ENCODE results near the gene PSME1.

Gene PSME1

DNA sequence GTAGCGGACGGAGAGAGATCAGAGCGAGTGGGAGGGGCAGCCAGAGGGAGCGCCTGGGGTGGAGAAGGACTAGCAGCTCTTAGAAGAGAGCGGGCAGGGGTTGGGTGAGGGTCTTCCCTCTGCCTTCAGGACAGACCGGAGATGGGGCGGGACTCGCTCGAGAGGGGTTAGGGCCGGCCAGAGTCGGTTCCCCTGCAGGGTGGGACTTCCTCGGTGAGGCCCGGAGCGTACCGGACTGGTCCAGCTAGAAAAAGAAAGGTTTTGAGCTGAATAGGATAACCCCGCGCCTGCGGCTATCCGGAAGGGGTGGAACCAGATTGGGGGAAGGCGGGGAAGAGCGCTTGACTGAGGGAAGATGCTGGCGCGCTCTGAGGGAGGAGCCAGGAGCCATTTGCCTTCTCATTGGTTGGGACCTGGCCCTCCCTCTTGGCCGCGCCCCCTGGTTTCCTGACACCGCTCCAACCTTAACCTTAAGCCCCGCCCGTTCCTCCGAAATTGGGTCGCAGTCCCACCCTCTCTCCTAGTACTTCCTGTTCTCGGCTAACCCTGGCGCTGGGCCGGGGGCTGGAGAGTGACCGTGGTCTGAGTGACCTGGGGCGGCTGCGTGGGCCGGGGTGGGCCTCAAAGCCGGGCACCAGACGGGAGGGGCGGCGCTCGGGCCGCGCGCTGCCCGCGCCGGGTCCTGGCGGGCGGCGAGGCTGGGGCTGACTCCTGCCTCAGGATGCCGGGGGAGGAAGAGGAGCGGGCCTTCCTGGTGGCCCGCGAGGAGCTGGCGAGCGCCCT lies 11.2 kb downstream of the PSME1 start, which contains the start of gene RNF31:
TSS of gene RNF31 (plus strand) at position 521 of the 783 bp plus-strand sequence. CDS start at position 722, 201 bp downstream.
- peak; percentile 97 for DNase-seq (ENCODE audit: low read depth)

DNA sequence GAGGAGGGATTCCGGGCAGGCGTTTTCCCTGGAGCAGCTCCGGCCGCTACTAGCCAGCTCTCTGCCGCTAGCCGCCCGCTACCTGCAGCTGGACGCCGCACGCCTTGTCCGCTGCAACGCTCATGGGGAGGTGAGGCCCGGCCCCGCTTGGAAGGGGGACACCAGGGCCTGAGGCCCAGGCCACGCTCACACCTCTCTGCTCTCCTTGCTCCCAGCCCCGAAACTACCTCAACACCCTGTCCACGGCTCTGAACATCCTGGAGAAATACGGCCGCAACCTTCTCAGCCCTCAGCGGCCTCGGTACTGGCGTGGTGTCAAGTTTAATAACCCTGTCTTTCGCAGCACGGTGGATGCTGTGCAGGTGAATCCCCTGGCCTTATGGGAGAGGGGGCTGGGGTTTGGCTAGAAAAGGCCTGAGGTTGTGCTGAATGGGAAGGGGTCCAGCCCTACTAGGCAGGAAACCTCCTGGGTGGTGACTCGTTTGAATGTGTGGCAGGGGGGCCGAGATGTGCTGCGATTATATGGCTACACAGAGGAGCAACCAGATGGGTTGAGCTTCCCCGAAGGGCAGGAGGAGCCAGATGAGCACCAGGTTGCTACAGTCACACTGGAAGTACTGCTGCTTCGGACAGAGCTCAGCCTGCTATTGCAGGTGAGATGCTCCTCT lies 11.9 kb downstream of the PSME1 start:
- no peak for DNase-seq (ENCODE audit: low read depth)

DNA sequence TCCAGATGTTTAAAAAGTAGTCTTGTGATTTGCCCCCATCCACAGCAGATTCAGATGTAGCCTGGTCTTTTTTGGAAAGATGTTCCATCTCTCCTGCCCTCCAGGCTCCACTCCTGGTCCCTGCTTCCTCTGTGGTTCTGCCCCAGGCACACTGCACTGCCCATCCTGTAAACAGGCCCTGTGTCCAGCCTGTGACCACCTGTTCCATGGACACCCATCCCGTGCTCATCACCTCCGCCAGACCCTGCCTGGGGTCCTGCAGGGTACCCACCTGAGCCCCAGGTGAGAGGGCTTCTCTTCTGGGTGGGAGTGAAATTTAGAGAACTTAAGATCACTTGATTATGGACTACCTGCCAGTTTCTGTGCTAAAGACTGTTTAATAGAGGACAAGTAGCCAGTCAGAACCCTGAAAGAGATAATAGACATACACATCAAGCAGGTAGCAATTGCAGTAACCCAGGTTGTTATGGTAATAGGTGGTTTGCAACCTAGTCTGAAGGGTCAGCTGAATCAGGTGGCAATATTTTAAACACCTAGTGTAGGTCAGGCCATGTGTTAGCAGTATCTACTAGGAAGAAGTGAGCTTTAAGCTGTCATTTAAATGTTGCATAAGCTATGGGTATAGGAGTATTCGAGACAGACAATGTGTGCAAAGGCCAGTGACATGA lies 13.4 kb downstream of the PSME1 start:
- DNase-seq (ENCODE audit: low read depth): no peak

DNA sequence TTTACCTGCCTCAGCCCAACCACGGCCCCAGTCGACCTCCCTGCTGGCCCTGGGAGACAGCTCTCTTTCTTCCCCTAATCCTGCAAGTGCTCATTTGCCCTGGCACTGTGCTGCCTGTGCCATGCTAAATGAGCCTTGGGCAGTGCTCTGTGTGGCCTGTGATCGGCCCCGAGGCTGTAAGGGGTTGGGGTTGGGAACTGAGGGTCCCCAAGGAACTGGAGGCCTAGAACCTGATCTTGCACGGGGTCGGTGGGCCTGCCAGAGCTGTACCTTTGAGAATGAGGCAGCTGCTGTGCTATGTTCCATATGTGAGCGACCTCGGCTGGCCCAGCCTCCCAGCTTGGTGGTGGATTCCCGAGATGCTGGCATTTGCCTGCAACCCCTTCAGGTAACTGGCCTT lies 14.1 kb downstream of the PSME1 start:
- DNase-seq (ENCODE audit: low read depth): no peak

DNA sequence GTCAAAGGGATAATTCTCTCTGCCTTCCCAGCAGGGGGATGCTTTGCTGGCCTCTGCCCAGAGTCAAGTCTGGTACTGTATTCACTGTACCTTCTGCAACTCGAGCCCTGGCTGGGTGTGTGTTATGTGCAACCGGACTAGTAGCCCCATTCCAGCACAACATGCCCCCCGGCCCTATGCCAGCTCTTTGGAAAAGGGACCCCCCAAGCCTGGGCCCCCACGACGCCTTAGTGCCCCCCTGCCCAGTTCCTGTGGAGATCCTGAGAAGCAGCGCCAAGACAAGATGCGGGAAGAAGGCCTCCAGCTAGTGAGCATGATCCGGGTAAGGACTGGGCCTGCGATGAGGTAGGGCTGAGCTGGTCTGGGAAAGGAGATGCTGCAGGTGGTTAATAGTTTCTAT lies 14.6 kb downstream of the PSME1 start:
- DNase-seq (ENCODE audit: low read depth): no peak

DNA sequence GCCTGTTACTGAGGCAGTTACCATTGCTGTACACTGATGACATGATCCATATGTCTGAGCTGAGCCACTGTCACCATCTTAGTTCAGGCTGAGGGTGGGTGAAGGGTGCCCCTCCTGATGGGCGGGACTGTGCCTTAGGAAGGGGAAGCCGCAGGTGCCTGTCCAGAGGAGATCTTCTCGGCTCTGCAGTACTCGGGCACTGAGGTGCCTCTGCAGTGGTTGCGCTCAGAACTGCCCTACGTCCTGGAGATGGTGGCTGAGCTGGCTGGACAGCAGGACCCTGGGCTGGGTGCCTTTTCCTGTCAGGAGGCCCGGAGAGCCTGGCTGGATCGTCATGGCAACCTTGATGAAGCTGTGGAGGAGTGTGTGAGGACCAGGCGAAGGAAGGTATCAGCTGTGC lies 15.0 kb downstream of the PSME1 start:
- no peak for DNase-seq (ENCODE audit: low read depth)

DNA sequence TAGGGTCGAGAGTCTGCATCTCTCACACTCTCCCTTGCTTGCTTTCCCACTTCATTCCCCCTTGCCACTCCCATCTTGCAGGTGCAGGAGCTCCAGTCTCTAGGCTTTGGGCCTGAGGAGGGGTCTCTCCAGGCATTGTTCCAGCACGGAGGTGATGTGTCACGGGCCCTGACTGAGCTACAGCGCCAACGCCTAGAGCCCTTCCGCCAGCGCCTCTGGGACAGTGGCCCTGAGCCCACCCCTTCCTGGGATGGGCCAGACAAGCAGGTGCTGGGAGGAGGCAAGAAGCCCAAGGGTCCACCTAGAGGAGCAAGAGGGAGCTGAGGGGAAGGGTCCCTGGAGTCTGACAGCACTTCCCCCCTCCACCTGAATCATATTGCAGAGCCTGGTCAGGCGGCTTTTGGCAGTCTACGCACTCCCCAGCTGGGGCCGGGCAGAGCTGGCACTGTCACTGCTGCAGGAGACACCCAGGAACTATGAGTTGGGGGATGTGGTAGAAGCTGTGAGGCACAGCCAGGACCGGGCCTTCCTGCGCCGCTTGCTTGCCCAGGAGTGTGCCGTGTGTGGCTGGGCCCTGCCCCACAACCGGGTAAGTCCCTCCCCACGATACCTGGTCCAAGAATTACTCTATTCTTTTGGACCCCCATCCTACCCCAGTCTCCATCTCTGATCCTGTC lies 15.5 kb downstream of the PSME1 start:
- DNase-seq (ENCODE audit: low read depth): no peak

DNA sequence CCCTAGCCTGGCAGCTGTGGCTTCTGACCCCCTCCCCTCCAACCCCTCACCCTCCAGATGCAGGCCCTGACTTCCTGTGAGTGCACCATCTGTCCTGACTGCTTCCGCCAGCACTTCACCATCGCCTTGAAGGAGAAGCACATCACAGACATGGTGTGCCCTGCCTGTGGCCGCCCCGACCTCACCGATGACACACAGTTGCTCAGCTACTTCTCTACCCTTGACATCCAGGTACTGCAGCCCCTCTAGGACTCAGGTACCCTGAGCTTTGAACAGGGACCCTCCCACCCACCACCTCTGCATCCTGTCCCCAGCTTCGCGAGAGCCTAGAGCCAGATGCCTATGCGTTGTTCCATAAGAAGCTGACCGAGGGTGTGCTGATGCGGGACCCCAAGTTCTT lies 19.1 kb downstream of the PSME1 start:
- no peak for DNase-seq (ENCODE audit: low read depth)

DNA sequence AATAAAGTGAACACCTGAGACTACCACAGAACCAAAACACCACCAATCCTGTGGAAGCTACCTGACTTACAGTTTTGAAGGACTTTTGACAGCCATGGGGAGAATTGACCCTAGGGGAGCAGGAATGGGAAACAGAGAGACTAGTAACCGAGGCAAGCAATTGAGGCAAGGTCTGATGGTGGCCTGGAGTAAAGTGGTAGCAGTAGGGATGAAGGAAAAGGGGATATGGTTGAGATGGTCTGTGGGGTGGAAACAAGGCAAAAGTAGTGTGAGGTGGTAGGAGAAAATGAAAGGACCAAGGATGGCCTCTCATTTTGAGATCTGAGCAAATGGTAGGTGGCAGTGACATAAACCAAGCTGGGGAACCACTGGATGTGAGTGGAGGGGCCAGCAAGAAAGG lies 20.8 kb downstream of the PSME1 start:
- no peak for DNase-seq (ENCODE audit: low read depth)

DNA sequence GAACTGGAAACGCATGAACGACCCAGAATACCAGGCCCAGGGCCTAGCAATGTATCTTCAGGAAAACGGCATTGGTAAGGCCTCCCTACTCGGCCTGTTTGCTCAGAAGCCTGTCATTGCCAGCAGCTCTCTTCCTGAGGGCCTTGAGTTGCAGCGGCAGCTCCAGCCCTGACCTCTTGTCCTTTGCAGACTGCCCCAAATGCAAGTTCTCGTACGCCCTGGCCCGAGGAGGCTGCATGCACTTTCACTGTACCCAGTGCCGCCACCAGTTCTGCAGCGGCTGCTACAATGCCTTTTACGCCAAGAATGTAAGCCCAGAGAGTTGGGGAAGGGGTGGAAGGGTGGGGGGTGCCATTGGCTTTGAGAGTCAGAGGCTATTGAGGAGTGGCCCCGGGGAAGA lies 21.3 kb downstream of the PSME1 start:
- no peak for DNase-seq (ENCODE audit: low read depth)

DNA sequence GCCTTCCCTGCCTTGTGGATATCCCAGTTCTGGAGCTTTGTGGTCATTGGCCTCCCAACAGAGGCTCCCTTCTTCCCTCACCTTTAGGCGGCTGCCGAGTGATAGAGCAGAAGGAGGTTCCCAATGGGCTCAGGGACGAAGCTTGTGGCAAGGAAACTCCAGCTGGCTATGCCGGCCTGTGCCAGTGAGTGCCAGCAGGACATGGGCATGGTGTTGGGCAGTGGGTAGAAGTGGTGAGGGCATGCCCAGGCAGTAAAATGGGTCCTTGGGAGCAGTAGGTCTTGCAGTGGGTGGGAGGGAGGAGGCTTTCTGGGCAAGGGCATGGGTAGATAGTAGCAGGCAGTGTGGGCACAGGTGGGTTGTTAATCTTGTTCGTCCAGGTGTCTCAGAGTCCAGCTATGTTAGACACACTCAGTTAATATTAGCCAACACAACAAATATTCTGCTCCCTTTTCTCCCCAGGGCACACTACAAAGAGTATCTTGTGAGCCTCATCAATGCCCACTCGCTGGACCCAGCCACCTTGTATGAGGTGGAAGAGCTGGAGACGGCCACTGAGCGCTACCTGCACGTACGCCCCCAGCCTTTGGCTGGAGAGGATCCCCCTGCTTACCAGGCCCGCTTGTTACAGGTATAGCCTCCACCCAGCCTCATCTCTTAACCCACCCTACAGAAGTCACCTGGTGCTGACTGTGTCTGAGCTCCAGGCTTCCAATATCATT lies 23.9 kb downstream of the PSME1 start:
- no peak for DNase-seq (ENCODE audit: low read depth)

DNA sequence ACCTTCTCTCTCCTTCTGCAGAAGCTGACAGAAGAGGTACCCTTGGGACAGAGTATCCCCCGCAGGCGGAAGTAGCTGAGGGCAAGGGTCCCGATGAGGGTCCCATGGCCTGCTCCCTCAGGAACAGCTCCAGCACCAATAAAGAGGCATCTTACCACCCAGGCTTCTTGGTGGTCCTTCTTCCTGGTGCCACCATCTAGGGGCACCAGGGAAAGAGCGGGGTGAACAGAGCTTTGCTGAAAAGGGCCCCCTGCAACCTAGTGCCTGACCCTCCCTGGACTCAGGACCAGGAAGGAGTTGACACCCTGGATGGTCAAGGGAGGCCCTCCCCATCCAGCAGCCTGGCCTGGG lies 24.5 kb downstream of the PSME1 start:
- no peak for DNase-seq (ENCODE audit: low read depth)

DNA sequence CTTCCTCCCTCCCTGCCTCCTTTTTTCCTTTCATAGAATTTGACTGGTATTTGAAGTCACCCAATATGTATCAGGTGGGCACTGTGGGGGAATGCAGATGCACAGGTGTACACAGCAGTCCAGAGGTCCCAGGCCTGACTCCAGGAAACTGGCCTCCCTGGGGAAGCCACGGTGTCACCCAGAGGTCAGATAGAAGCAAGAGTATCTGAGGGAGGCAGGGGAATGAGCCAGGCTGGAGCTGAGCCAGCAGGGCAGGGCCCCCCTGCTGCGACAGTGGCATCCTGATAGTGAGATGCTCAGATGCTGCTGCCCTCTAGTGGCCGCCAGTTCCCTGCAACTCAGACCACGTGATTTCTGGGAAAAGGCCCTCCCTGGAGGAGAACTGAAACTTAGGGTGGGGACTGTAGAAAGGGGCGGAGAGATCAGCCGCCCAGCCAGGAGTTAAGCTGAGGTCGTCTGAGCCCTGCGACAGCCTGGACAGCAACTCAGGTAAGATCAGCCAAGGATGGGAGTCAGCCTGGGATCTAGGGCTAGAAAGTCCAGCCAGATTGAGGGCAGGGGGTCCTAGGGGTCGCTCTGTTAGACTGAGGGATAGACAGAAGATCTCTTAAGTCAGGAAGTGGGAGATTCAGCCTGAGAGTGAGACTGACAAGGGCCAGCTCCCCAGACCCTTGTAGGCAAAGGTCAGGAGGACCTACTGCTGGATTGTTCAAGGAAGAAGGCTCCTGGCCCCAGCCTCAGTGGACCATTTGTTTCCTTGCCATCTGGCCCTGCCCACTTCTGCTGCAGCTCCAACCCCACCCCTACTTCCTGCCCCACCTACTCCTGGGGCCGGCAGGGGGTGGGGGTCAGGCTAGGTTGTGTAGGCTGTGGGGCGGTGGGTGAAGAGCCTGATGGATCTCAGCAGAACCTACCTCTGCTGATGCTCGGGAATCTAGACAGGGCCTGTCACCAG lies 25.1 kb downstream of the PSME1 start, which contains the start of gene IRF9:
TSS of gene IRF9 (plus strand) at position 416 of the 955 bp plus-strand sequence. CDS start 880 bp downstream, outside the sequence.
- DNase-seq (ENCODE audit: low read depth): peak; percentile 90

DNA sequence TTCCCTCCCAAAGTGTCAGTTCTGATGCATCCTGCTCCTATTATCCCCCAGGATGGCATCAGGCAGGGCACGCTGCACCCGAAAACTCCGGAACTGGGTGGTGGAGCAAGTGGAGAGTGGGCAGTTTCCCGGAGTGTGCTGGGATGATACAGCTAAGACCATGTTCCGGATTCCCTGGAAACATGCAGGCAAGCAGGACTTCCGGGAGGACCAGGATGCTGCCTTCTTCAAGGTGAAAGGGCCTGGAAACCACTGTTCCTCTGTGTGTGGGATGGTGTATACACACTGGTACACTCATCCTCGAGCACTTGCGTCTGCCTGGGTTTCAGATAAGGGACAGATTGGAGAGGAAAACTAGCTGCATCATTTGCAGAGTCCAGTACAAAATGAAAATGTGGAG lies 26.1 kb downstream of the PSME1 start:
- DNase-seq (ENCODE audit: low read depth): peak; percentile 92

DNA sequence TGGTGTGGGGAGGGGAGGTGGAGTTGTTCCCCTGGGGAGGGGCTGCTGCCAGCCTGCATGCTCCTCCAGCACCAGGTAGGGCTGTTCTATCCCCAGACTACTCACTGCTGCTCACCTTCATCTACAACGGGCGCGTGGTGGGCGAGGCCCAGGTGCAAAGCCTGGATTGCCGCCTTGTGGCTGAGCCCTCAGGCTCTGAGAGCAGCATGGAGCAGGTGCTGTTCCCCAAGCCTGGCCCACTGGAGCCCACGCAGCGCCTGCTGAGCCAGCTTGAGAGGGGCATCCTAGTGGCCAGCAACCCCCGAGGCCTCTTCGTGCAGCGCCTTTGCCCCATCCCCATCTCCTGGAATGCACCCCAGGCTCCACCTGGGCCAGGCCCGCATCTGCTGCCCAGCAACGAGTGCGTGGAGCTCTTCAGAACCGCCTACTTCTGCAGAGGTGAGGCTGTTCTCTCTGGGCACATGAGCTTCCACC lies 28.6 kb downstream of the PSME1 start:
- DNase-seq (ENCODE audit: low read depth): no peak

DNA sequence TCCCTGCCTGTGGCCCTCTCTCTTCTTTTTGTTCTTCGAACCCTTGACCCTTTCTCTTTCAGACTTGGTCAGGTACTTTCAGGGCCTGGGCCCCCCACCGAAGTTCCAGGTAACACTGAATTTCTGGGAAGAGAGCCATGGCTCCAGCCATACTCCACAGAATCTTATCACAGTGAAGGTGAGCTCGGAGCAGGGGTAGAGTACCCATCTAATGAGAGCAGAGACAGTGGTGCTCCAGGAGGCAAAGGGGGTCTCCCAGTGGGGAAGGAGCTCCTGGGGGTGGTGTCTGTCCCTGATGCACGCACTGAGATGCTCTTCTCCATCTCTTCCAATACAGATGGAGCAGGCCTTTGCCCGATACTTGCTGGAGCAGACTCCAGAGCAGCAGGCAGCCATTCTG lies 29.8 kb downstream of the PSME1 start:
- no peak for DNase-seq (ENCODE audit: low read depth)

DNA sequence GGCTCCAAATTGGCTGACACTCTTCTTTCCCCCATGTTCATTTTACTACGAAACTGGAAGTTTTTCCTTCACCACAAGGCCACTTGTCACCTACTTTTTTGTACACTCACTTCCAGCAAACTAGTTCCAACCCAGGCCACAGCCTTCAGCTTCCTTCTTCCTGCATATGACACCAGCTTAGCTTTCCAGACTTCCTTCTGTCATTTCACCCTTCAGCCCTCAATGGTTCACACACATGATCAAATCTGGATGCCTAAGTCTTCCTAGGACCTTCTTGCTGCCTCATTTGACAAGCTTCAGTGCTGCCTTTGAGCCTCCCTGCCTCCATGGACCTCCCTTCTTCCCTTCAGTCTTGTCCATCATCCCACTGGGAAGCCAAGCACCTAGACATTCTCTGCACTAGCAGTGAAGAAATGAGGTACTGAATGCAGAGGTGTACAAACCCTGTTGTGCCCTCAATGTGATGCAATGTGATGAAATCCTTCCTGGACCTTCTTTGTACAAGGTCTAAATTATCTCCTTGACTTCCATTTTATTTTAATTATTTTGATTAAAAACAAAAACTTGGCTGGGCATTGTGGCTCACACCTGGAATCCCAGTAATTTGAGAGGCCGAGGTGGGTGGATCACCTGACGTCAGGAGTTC lies 31.6 kb downstream of the PSME1 start:
- DNase-seq (ENCODE audit: low read depth): no peak

DNA sequence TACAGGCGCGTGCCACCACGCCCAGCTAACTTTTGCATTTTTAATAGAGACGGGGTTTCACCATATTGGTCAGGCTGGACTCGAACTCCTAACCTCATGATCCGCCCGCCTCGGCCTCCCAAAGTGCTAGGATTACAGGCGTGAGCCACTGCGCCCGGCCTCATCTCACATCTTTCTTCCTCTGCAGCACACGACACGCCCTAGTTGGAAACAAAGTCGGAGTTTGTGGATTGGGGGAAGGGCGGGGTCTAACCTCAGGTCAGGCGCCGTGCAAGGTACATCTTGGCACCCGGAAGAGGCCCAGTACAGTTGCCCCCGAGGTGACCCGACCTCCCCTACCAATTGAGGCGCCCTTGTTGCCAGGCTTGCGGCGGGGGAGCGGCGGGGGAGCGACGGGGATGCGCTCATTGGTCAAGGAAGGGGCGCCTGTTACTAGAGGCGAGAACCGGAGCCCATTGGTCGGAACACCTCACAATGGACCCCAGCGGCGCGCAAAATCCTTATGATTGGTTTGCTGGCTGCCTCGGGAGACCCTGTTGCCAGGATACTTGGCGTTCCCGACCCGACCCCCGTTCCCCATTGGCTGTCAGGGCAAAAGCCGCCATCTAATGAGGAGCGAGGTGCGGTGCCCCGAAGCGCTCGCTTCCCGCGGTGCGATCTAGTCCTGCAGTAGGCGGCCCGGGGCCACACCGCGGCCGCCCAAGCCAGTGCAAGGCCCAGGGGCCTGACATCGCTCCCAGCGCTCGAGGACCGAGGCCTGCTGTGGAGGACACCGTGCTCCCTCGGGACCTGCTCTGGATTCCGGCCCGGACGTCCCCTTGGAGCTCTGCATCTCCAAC lies 35.6 kb downstream of the PSME1 start, which contains the start of gene REC8:
TSS of gene REC8 (plus strand) at position 659 of the 839 bp plus-strand sequence. CDS start 473 bp downstream, outside the sequence.
- DNase-seq (ENCODE audit: low read depth): peak; percentile 99

Data from amniotic epithelial cell (primary cell).